GM18511 (cell line): ENCODE measurements around the gene SMU1.
"Not testable (repeated sequence)": the region's sequence is repeated elsewhere in the genome, so short reads cannot be mapped to it uniquely, and the experiment has no call there.

Experiments used
- ATAC-seq: cut with Tn5 transposase; IDR thresholded peaks from one replicate; pipeline ENCODE4 v1.9.1; 2021; ENCODE audit warnings: mild to moderate bottlenecking, moderate library complexity; ENCODE audit not compliant: unreplicated experiment

Gene SMU1

GRCh38 chr9:33017283-33018041 lies 59.0 kb downstream of the SMU1 start:
- peak; percentile 77 for ATAC-seq

- no peak for ATAC-seq
Observed at GRCh38 chr9:33014665-33015014, 61.8 kb downstream of the SMU1 start.

GRCh38 chr9:33013962-33014664 lies 62.4 kb downstream of the SMU1 start:
- ATAC-seq = no peak

GRCh38 chr9:33012328-33013069 lies 64.0 kb downstream of the SMU1 start:
- no peak for ATAC-seq

GRCh38 chr9:33011831-33012230 lies 64.6 kb downstream of the SMU1 start:
- ATAC-seq = no peak

GRCh38 chr9:33007755-33008154 lies 68.7 kb downstream of the SMU1 start:
- no peak for ATAC-seq

- ATAC-seq = not testable (repeated sequence)
Observed at GRCh38 chr9:33005335-33005734, 71.1 kb downstream of the SMU1 start.

DNA sequence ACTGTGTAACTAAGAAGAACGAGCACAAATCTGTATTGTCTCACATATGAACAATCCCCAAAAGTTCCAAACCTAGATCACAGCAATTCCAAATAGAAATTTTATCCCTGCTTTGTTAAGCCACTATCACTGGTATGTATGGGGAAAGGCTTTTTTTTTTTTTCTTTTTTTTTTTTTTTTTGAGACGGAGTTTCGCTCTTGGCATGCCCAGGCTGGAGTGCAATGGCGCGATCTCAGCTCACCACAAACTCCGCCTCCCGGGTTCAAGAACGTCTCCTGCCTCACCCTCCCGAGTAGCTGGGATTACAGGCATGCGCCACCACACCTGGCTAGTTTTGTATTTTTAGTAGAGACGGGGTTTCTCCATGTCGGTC lies 75.8 kb downstream of the SMU1 start:
- peak; percentile 19 for ATAC-seq

GRCh38 chr9:32992595-32993238 lies 83.8 kb downstream of the SMU1 start:
- ATAC-seq = no peak

GRCh38 chr9:32991897-32992594 lies 84.4 kb downstream of the SMU1 start:
- ATAC-seq = no peak
